Stimulated activated CD8-positive, alpha-beta memory T cell treated with anti-CD3 and anti-CD28 coated beads, Interleukin-12 subunit alpha, Interleukin-12 subunit beta, amount 100 ng/mL, for 4 hours (primary cell): ENCODE results near the gene DDAH1.

Source experiments
- DNase-seq: peaks from one replicate; pipeline ENCODE4 v3.0.0-alpha.2; 2020; ENCODE audit warnings: low read depth

DDAH1 gene

GRCh38 chr1:85303440-85304162 is 161.4 kb downstream of the DDAH1 start:
- DNase-seq: no peak

GRCh38 chr1:85300140-85300539 is 164.8 kb downstream of the DDAH1 start:
- DNase-seq: no peak

- peak; percentile 63 for DNase-seq
Measured at GRCh38 chr1:85297855-85298629, 166.9 kb downstream of the DDAH1 start.

- no peak for DNase-seq
Measured at GRCh38 chr1:85297538-85297854, 167.5 kb downstream of the DDAH1 start.

GRCh38 chr1:85296980-85297379 is 168.0 kb downstream of the DDAH1 start:
- DNase-seq: no peak

GRCh38 chr1:85295654-85296053 is 169.3 kb downstream of the DDAH1 start:
- no peak for DNase-seq

GRCh38 chr1:85295006-85295431 is 169.9 kb downstream of the DDAH1 start:
- DNase-seq: no peak

- no peak for DNase-seq
Measured at GRCh38 chr1:85290826-85291225, 174.1 kb downstream of the DDAH1 start.

- DNase-seq: no peak
Measured at GRCh38 chr1:85289848-85290335, 175.1 kb downstream of the DDAH1 start.

GRCh38 chr1:85289207-85289847 is 175.6 kb downstream of the DDAH1 start:
- no peak for DNase-seq

GRCh38 chr1:85284202-85284601 is 180.8 kb downstream of the DDAH1 start:
- DNase-seq: no peak

GRCh38 chr1:85283475-85284199 is 181.3 kb downstream of the DDAH1 start:
- no peak for DNase-seq

GRCh38 chr1:85282424-85282823 is 182.5 kb downstream of the DDAH1 start:
- no peak for DNase-seq

- DNase-seq: no peak
Measured at GRCh38 chr1:85280636-85281035, 184.3 kb downstream of the DDAH1 start.

- DNase-seq: no peak
Measured at GRCh38 chr1:85279458-85280080, 185.4 kb downstream of the DDAH1 start.

GRCh38 chr1:85278853-85279314 is 186.1 kb downstream of the DDAH1 start:
- peak; percentile 23 for DNase-seq

- DNase-seq: no peak
Measured at GRCh38 chr1:85277802-85278201, 187.2 kb downstream of the DDAH1 start.

GRCh38 chr1:85276978-85277639 is 187.8 kb downstream of the DDAH1 start:
- no peak for DNase-seq

GRCh38 chr1:85276215-85276977 is 188.6 kb downstream of the DDAH1 start, which contains the start of gene BCL10:
Gene BCL10, minus strand, starts transcription at chr1:85276632. Its CDS starts 280 bp downstream, at chr1:85276352.
- DNase-seq: peak; percentile 97

GRCh38 chr1:85275701-85276214 is 189.2 kb downstream of the DDAH1 start:
- DNase-seq: no peak
